GM12801 (cell line): ENCODE data around the gene CREG1.

Source experiments
- CTCF ChIP-seq: IDR thresholded peaks from one replicate; pipeline ENCODE4 v1.5.1; 2011; ENCODE audit warnings: control low read depth; ENCODE audit not compliant: insufficient read length; ENCODE audit errors: extremely low read depth

Gene CREG1

GRCh38 chr1:167528057-167528728, 25.4 kb downstream of the CREG1 start:
- no peak for TF ChIP-seq CTCF

DNA sequence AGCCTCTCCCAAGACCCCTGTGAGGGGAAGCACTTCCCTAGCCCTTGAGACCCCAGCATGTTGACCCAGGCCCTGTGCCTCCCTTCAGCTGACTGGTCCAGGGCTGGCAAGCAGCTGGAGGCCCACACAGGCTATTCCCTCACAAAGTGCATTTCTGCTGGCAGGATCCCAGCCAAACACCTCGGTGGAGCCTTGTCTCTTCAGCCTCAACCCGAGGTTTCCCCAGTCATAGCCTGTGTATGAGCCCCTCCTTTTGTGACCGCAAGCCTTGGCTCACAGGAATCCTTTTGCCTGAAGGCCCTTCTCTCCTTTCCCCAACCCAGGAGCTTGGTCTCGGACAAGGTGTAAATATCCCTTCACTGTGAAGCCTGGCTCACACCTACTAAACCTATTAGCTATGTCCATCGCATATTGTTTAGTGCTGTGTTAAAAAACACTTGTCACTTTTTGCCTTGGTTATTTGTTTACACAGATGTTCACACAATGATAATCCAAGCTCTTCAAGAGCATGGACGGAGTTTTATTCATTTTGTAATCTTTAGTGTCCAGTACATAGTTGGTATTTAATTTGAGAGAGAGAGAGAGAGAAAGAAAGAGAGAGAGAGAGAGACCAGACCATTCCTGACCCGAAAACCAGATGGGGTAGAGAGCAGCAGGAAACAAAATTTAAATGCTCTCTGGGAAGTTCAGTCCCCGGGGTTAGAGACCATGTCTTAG, 26.7 kb downstream of the CREG1 start:
- TF ChIP-seq CTCF: no peak

DNA sequence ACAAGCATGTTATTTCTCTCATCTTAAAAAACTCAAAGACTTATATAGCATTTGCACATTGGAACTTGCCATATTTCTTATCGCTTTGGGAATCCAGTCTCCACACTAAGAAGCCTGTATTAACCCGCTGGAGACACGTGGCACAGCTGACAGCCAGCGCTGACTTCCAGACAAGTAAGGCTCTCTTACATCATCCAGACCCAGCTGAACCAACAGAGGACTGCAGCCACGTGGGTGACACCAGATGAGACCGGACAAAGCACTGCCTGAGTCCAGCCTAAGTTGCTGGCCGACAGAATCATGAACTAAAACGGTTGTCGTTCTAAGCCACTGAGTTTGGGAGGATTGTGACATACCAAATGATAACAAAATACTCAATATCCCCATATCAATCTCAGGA, 28.9 kb downstream of the CREG1 start:
- TF ChIP-seq CTCF: no peak

GRCh38 chr1:167522246-167522645, 31.3 kb downstream of the CREG1 start:
- TF ChIP-seq CTCF: no peak

DNA sequence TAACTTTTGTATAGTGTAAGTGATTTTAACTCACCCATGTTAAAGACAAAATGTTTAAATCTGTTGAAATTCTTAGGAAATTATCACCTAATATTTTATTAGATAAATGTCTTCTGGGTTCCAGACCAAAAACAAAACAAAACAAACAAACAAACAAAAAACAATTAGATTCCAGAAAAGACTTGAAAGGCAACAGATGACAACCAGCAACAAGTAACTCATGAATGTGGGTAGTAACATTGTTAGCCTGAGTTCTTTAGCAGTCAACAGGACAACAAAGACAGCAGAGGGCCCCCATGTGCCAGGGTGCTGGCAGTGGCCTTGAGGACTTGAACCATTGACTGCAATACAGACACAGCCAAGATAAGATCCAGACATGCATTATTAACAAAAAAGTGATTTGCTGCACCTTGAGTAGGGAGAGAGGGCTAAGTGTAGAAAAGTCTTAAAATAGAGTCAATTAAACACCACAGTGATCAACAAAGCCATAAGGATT, 32.8 kb downstream of the CREG1 start:
- TF ChIP-seq CTCF: no peak

DNA sequence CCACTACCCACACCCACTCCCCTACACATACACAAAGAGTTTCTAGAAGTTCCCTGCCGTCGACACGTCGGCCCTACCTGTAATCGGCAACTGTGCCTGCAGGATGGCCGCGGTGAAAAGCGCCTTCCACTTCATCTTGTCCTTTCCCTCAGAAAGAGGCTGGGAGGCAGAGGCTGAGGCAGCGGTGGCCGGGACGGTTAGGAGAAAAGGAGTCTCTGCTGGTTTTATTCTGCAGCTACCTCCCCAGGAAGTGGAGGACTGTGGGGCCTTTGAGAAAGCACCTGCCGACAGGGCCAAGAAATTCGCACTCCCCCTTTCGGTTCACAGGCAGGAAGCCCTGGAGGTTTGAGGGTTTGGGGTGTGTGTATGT, 35.2 kb downstream of the CREG1 start, which contains the start of gene CD247:
CD247 (minus strand) TSS at position 199 of the 370 bp plus-strand sequence; CDS start at position 135, 64 bp downstream.
- no peak for TF ChIP-seq CTCF

DNA sequence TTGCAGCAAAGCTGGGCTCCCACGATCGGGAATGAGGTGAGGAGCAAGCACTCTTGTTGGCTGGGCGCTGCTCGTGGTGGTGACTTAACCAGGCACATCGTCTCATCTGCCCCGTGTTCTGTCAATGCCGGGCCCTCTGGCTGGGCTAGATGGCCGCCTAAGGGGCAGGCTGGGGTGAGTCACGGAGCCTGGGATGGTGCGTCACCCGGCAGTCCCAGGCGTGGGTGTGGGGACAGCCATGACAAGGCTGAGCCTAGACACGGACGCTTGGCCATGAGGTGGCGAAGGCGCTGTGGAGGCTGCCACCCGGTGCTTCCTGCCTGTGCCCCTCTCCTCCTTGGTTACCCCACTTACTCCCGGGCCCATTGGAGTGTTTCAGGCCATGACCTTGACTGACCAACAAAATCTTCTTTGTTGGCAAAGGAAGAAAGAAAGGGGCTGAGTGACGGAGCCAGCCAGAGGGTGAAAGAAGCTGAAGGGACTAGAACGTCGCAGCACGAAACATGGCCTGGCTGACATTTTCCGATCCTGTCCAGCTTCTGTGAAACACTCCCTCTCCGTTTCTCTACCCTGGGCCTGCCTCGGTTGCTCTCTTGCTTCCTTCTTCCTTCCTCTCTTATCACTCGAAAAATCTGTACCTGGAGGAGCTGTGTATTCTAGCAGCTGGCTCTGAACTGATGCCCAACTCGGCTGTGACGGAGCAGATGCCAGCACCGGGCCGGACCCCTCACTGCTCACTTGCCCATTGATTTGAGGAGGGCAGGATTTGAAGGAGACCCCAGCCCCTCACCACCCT, 35.8 kb downstream of the CREG1 start:
- TF ChIP-seq CTCF: no peak
